ENCODE results near the gene TRIM54. TPM values are rescaled to one million over a fixed set of nuclear protein-coding genes. Genes with fewer than 3 reads are reported as not detected.
"Not testable (repeated sequence)": the region's sequence is repeated elsewhere in the genome, so short reads cannot be mapped to it uniquely, and the experiment has no call there.

The TRIM54 gene
- total RNA-seq, 8 experiments from 2014 or later, result 0.25 to 1.00 (median 0.38) TPM; not detected in 1

- Histone ChIP-seq H3K4me3 (no peak overlapping the region), H3K27ac (no peak overlapping the region), H3K4me1 (replicated peaks in 1 of 2) (peaks cover 0 to 2% of the 10 kb centered on the region in 2 donors)
- peak in 3 of 8 experiments; percentile 92 to 97 (median 96) for ATAC-seq (replicated peaks in 6 of 8)
- WGBS, 10 experiments, result 0 to 100% (median 59%) methylated on average over 1 to 3 of the region's 4 CpGs; no CpG with 5 or more reads in 5 of the 10 experiments
- in situ Hi-C loops (cut with MboI; ENCODE audit: low pct_unique_long_range_greater_than_20kb in 2 of 9, low sequenced_read_pairs in 9 of 9, unreplicated experiment in 9 of 9), result loop anchor here in 5 of 9 experiments (25.0 kb wide), 2 partner anchors 184 to 334 kb away; partner anchors contain the start of genes ABHD1 (in 3 of the 5), CGREF1 (in 3 of the 5) and MAPRE3 (in 3 of the 5)
Measured at GRCh38 chr2:27296481-27296880, 14.3 kb downstream of the TRIM54 start.

GRCh38 chr2:27297195-27297594 is 15.0 kb downstream of the TRIM54 start:
- peaks cover 0 to 2% of the 10 kb centered on the region in 2 donors for H3K4me1 ChIP-seq (replicated peaks in 1 of 2)
- no peak overlapping the region for H3K4me3 ChIP-seq
- in situ Hi-C loops (cut with MboI; ENCODE audit: low pct_unique_long_range_greater_than_20kb in 2 of 9, low sequenced_read_pairs in 9 of 9, unreplicated experiment in 9 of 9), result loop anchor here in 5 of 9 experiments (25.0 kb wide), 2 partner anchors 185 to 335 kb away; partner anchors contain the start of genes ABHD1 (in 3 of the 5), CGREF1 (in 3 of the 5) and MAPRE3 (in 3 of the 5)
- 70 to 95% (median 82%) methylated on average over 1 to 3 of the region's 3 CpGs; no CpG with 5 or more reads in 3 of the 10 experiments for WGBS, 10 experiments
- no peak overlapping the region for H3K27ac ChIP-seq
- no peak for ATAC-seq (replicated peaks in 6 of 8)

- 30 to 100% (median 71%) methylated on average over 1 to 9 of the region's 18 CpGs; no CpG with 5 or more reads in 2 of the 10 experiments for WGBS, 10 experiments
- no peak for ATAC-seq (replicated peaks in 6 of 8)
- Histone ChIP-seq H3K4me3 (no peak overlapping the region), H3K27ac (no peak overlapping the region), H3K4me1 (replicated peaks in 1 of 2) (no peaks in the 10 kb centered on the region)
- in situ Hi-C loops (cut with MboI; ENCODE audit: low pct_unique_long_range_greater_than_20kb in 2 of 9, low sequenced_read_pairs in 9 of 9, unreplicated experiment in 9 of 9), result loop anchor here in 5 of 9 experiments (25.0 kb wide), 2 partner anchors 186 to 336 kb away; partner anchors contain the start of genes ABHD1 (in 3 of the 5), CGREF1 (in 3 of the 5) and MAPRE3 (in 3 of the 5)
Measured at GRCh38 chr2:27298391-27299080, 16.3 kb downstream of the TRIM54 start.

GRCh38 chr2:27300606-27301005 is 18.4 kb downstream of the TRIM54 start:
- H3K4me1 ChIP-seq (replicated peaks in 1 of 2); ATAC-seq (replicated peaks in 6 of 8); H3K27ac ChIP-seq; in situ Hi-C loops (cut with MboI; ENCODE audit: low pct_unique_long_range_greater_than_20kb in 2 of 9, low sequenced_read_pairs in 9 of 9, unreplicated experiment in 9 of 9); H3K4me3 ChIP-seq: not testable (repeated sequence)
- WGBS, 10 experiments, result 41 to 100% (median 83%) methylated on average over 1 to 4 of the region's 4 CpGs; no CpG with 5 or more reads in 2 of the 10 experiments

- H3K27ac ChIP-seq, result no peak overlapping the region
- in situ Hi-C loops (cut with MboI; ENCODE audit: low pct_unique_long_range_greater_than_20kb in 2 of 9, low sequenced_read_pairs in 9 of 9, unreplicated experiment in 9 of 9), result no loop called here
Measured at GRCh38 chr2:27303093-27304025, 21.1 kb downstream of the TRIM54 start.

GRCh38 chr2:27304488-27305240 is 22.4 kb downstream of the TRIM54 start:
- no peak for ATAC-seq (replicated peaks in 6 of 8)
- Histone ChIP-seq H3K4me3 (no peak overlapping the region), H3K27ac (no peak overlapping the region), H3K4me1 (replicated peaks in 1 of 2) (peaks cover 11 to 20% of the 10 kb centered on the region in 2 donors)
- in situ Hi-C loops (cut with MboI; ENCODE audit: low pct_unique_long_range_greater_than_20kb in 2 of 9, low sequenced_read_pairs in 9 of 9, unreplicated experiment in 9 of 9), result no loop called here
- WGBS, 10 experiments, result 45 to 86% (median 64%) methylated on average over 1 to 6 of the region's 13 CpGs; no CpG with 5 or more reads in 2 of the 10 experiments

More at GRCh38 chr2:27303093-27304025, 21.1 kb downstream of the TRIM54 start:
- Histone ChIP-seq H3K4me3 (no peak overlapping the region), H3K4me1 (replicated peaks in 1 of 2) (peaks cover 11 to 16% of the 10 kb centered on the region in 2 donors)
- peak; percentile 19 to 75 (median 39) for ATAC-seq (replicated peaks in 6 of 8)
- WGBS, 10 experiments, result 4 to 48% (median 16%) methylated on average over 3 to 22 of the region's 25 CpGs

GRCh38 chr2:27305516-27305915 is 23.3 kb downstream of the TRIM54 start:
- H3K4me1 ChIP-seq (replicated peaks in 1 of 2), result peaks cover 11 to 20% of the 10 kb centered on the region in 2 donors
- H3K4me3 ChIP-seq, result no peak overlapping the region
- no peak overlapping the region for H3K27ac ChIP-seq
- in situ Hi-C loops (cut with MboI; ENCODE audit: low pct_unique_long_range_greater_than_20kb in 2 of 9, low sequenced_read_pairs in 9 of 9, unreplicated experiment in 9 of 9), result no loop called here
- 40 to 100% (median 86%) methylated on average over 1 to 9 of the region's 16 CpGs; no CpG with 5 or more reads in 3 of the 10 experiments for WGBS, 10 experiments
- ATAC-seq (replicated peaks in 6 of 8), result no peak

GRCh38 chr2:27306136-27306535 is 23.9 kb downstream of the TRIM54 start:
- WGBS, 10 experiments, result 68% methylated on average over 20 of the region's 26 CpGs; no CpG with 5 or more reads in 9 of the 10 experiments
- in situ Hi-C loops (cut with MboI; ENCODE audit: low pct_unique_long_range_greater_than_20kb in 2 of 9, low sequenced_read_pairs in 9 of 9, unreplicated experiment in 9 of 9), result no loop called here
- H3K4me1 ChIP-seq (replicated peaks in 1 of 2), result peaks cover 11 to 20% of the 10 kb centered on the region in 2 donors
- H3K27ac ChIP-seq, result no peak overlapping the region
- ATAC-seq (replicated peaks in 6 of 8), result no peak
- H3K4me3 ChIP-seq, result no peak overlapping the region

GRCh38 chr2:27306573-27307286 is 24.5 kb downstream of the TRIM54 start:
- in situ Hi-C loops (cut with MboI; ENCODE audit: low pct_unique_long_range_greater_than_20kb in 2 of 9, low sequenced_read_pairs in 9 of 9, unreplicated experiment in 9 of 9), result no loop called here
- 26% methylated on average over 3 of the region's 51 CpGs; no CpG with 5 or more reads in 9 of the 10 experiments for WGBS, 10 experiments
- peak in 6 of 8 experiments; percentile 7 to 17 (median 14) for ATAC-seq (replicated peaks in 6 of 8)
- no peak overlapping the region for H3K27ac ChIP-seq
- no peak overlapping the region for H3K4me3 ChIP-seq
- peaks cover 11 to 20% of the 10 kb centered on the region in 2 donors for H3K4me1 ChIP-seq (replicated peaks in 1 of 2)

- WGBS, 10 experiments, result no CpG with 5 or more reads among the region's 14 CpGs
- no peak overlapping the region for H3K27ac ChIP-seq
- in situ Hi-C loops (cut with MboI; ENCODE audit: low pct_unique_long_range_greater_than_20kb in 2 of 9, low sequenced_read_pairs in 9 of 9, unreplicated experiment in 9 of 9), result no loop called here
- ATAC-seq (replicated peaks in 6 of 8), result no peak
- H3K4me1 ChIP-seq (replicated peaks in 1 of 2), result peaks cover 11 to 20% of the 10 kb centered on the region in 2 donors
- H3K4me3 ChIP-seq, result peak overlapping the region in 3 of 5 donors; percentile 5 to 20 (median 13)
Measured at GRCh38 chr2:27307287-27307544, 25.0 kb downstream of the TRIM54 start.

GRCh38 chr2:27307545-27308358 is 25.5 kb downstream of the TRIM54 start:
- Histone ChIP-seq H3K27ac (no peak overlapping the region), H3K4me1 (replicated peaks in 1 of 2) (peaks cover 11 to 20% of the 10 kb centered on the region in 2 donors), H3K4me3 (peak overlapping the region in 4 of 5 donors; percentile 5 to 20 (median 11))
- WGBS, 10 experiments, result 7 to 20% (median 15%) methylated on average over 2 to 11 of the region's 75 CpGs; no CpG with 5 or more reads in 6 of the 10 experiments
- peak; percentile 8 to 79 (median 76) for ATAC-seq (replicated peaks in 6 of 8)
- in situ Hi-C loops (cut with MboI; ENCODE audit: low pct_unique_long_range_greater_than_20kb in 2 of 9, low sequenced_read_pairs in 9 of 9, unreplicated experiment in 9 of 9), result no loop called here

Data from motor neuron (in vitro differentiated cells).